Neuronal stem cell (in vitro differentiated cells): ENCODE results near the gene ZMYND10.

Experiments used
- DNase-seq: peaks from one replicate; pipeline ENCODE4 v3.0.0-alpha.2; 2013; ENCODE audit warnings: low spot score
- H2AFZ ChIP-seq: one replicate; pipeline ENCODE4 v1.6.1; 2013; ENCODE audit warnings: mild to moderate bottlenecking, low read length, inconsistent platforms
- H2AK5ac ChIP-seq: 2 replicates; pipeline ENCODE4 v1.6.1; 2013; ENCODE audit warnings: low read depth, mild to moderate bottlenecking, inconsistent platforms, low read length, moderate library complexity, mixed read lengths
- H2BK120ac ChIP-seq: 2 replicates; pipeline ENCODE4 v1.6.1; 2013; ENCODE audit warnings: low read depth, mild to moderate bottlenecking, inconsistent platforms, low read length, moderate library complexity, mixed read lengths
- H2BK12ac ChIP-seq: one replicate; pipeline ENCODE4 v1.6.1; 2013; ENCODE audit warnings: low read length, inconsistent platforms
- H2BK15ac ChIP-seq: 2 replicates; pipeline ENCODE4 v1.6.1; 2013; ENCODE audit warnings: mild to moderate bottlenecking, low read length, inconsistent platforms, mixed read lengths
- H2BK5ac ChIP-seq: one replicate; pipeline ENCODE4 v1.6.1; 2013; ENCODE audit warnings: inconsistent platforms, mild to moderate bottlenecking, low read length, moderate library complexity
- H3K14ac ChIP-seq: one replicate; pipeline ENCODE4 v1.6.1; 2013; ENCODE audit warnings: low read length, inconsistent platforms
- H3K18ac ChIP-seq: 2 replicates; pipeline ENCODE4 v1.6.1; 2013; ENCODE audit warnings: low read length, inconsistent platforms
- H3K23ac ChIP-seq: 2 replicates; pipeline ENCODE4 v1.6.1; 2013; ENCODE audit warnings: low read depth, mild to moderate bottlenecking, mixed read lengths, low read length, inconsistent platforms; ENCODE audit not compliant: poor library complexity
- H3K27ac ChIP-seq: replicated peaks from 3 replicates; pipeline ENCODE4 v1.5.1; 2013; ENCODE audit warnings: low read length, inconsistent platforms
- H3K27me3 ChIP-seq, 3 experiments: 2 replicates each; pipeline ENCODE4 v1.6.1; 2013; ENCODE audit warnings: low read length in 3 of 3, mild to moderate bottlenecking in 2 of 3, inconsistent platforms in 1 of 3, low read depth in 1 of 3, mixed read lengths in 1 of 3, moderate library complexity in 1 of 3; ENCODE audit not compliant: control insufficient read depth in 3 of 3, insufficient read depth in 3 of 3
- H3K36me3 ChIP-seq, 2 donors: replicated peaks in 1 of 2; 2 replicates each; pipeline ENCODE4 v1.6.1; 2013; ENCODE audit warnings: low read length in 2 of 2; ENCODE audit not compliant: control insufficient read depth in 2 of 2, insufficient read depth in 2 of 2
- H3K4ac ChIP-seq: 2 replicates; pipeline ENCODE4 v1.6.1; 2013; ENCODE audit warnings: inconsistent platforms, mild to moderate bottlenecking, low read length, moderate library complexity
- H3K4me1 ChIP-seq, 2 donors: 1 replicate in 1 of 2; 2 replicates in 1 of 2; pipeline ENCODE4 v1.6.1; 2013; ENCODE audit warnings: low read length in 2 of 2, low read depth in 1 of 2; ENCODE audit not compliant: control insufficient read depth in 2 of 2, insufficient read depth in 1 of 2
- H3K4me2 ChIP-seq: one replicate; pipeline ENCODE4 v1.6.1; 2013; ENCODE audit warnings: mild to moderate bottlenecking, low read length, inconsistent platforms; ENCODE audit not compliant: insufficient read depth, poor library complexity, severe bottlenecking
- H3K4me3 ChIP-seq, 2 donors: 2 replicates each; pipeline ENCODE4 v1.5.1; 2013; ENCODE audit warnings: low read length in 2 of 2, mild to moderate bottlenecking in 2 of 2, inconsistent platforms in 1 of 2, moderate library complexity in 1 of 2
- H3K79me1 ChIP-seq: one replicate; pipeline ENCODE4 v1.6.1; 2013; ENCODE audit warnings: low read depth, mild to moderate bottlenecking, inconsistent platforms, low read length, moderate library complexity
- H3K9ac ChIP-seq: one replicate; pipeline ENCODE4 v1.6.1; 2013; ENCODE audit warnings: mild to moderate bottlenecking, low read depth, low read length, inconsistent platforms; ENCODE audit not compliant: poor library complexity
- H3K9me3 ChIP-seq, 2 donors: replicated peaks in 1 of 2; 2 replicates each; pipeline versions ENCODE3 to v1.6.1; 2013; ENCODE audit warnings: low read length in 2 of 2, mild to moderate bottlenecking in 2 of 2, inconsistent platforms in 1 of 2, low read depth in 1 of 2, mixed read lengths in 1 of 2, moderate library complexity in 1 of 2; ENCODE audit not compliant: control insufficient read depth in 2 of 2, insufficient read depth in 1 of 2
- H4K8ac ChIP-seq: one replicate; pipeline ENCODE4 v1.6.1; 2013; ENCODE audit warnings: low read depth, mild to moderate bottlenecking, inconsistent platforms, low read length, moderate library complexity
- H4K91ac ChIP-seq: one replicate; pipeline ENCODE4 v1.6.1; 2013; ENCODE audit warnings: low read length, low read depth, mild to moderate bottlenecking, inconsistent platforms; ENCODE audit not compliant: poor library complexity
- WGBS, 2 donors: extraction: QIAGEN DNeasy Blood & Tissue Kit; methylation state at CpG; one replicate each; pipeline ENCODE4 v1.1.7; 2013; ENCODE audit warnings: missing lambda C conversion rate in 2 of 2, mixed read lengths in 1 of 2; ENCODE audit not compliant: insufficient read length in 2 of 2, insufficient replicate concordance in 1 of 2; ENCODE audit errors: extremely low coverage in 2 of 2; 5-methylcytosine and 5-hydroxymethylcytosine counted together

ZMYND10 gene

DNA sequence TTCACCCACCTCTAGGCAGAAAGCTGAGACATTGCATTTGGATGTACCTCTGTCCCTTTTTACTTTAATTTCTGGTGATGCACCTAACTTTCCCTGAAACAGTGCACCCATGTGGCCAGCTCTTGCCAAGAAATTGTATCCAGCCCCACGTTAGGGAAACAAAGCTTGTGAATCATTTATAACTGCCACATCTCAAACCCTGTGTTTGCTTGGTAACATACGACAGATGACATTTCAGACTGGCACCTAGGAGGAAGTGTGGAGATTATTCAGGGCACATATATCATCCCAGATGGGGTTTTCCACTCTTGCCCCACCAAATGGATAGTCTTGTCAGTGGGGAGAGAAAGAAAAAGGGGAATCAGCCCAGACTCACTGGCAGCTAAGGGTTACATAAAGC, 7.2 kb upstream of the ZMYND10 start:
- WGBS, 2 donors: no CpG with 5 or more reads among the region's 2 CpGs
- Histone ChIP-seq H4K8ac (no peak overlapping the region), H2AFZ (no peak overlapping the region), H3K4me1 (peaks cover 25 to 28% of the 10 kb centered on the region in 2 donors), H4K91ac (no peak overlapping the region), H3K79me1 (peaks cover 8% of the 10 kb centered on the region), H3K4ac (no peak overlapping the region), H3K23ac (no peak overlapping the region), H3K36me3 (peaks cover 42 to 64% of the 10 kb centered on the region in 2 donors), H3K27ac (no peak overlapping the region), H3K4me2 (no peak overlapping the region), H3K9me3 (no peaks in the 10 kb centered on the region), H2BK15ac (no peak overlapping the region), H3K14ac (no peak overlapping the region), H3K27me3 (no peaks in the 10 kb centered on the region), H3K4me3 (no peak overlapping the region), H2BK12ac (no peak overlapping the region), H3K9ac (no peak overlapping the region), H2AK5ac (no peak overlapping the region), H2BK120ac (no peak overlapping the region), H3K18ac (no peak overlapping the region), H2BK5ac (no peak overlapping the region)
- no peak for DNase-seq

DNA sequence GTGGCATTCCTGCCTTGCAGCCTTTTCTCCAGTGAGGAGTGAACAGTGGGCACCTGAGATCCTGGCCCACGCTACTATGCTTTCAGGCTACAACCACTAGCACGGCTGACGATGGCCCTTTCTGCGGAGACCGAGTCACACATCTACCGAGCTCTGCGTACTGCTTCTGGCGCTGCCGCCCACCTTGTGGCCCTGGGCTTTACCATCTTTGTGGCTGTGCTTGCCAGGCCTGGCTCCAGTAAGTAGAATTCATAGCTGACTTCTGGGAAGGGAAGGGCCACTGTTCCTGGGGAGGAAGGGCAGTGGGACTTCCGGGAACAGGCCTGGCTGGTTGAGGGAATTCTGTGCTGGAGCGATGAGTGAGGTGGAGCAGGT, 5.8 kb upstream of the ZMYND10 start:
- Histone ChIP-seq H3K9ac (peak overlapping the region; percentile 32), H3K79me1 (peaks cover 4% of the 10 kb centered on the region), H4K8ac (no peak overlapping the region), H3K36me3 (peaks cover 40 to 54% of the 10 kb centered on the region in 2 donors), H3K4me2 (peak overlapping the region; percentile 94), H3K14ac (no peak overlapping the region), H3K4me3 (peak overlapping the region; percentile 84 to 92), H3K27me3 (no peaks in the 10 kb centered on the region), H3K4me1 (peaks cover 11 to 13% of the 10 kb centered on the region in 2 donors), H2BK120ac (no peak overlapping the region), H2AK5ac (peak overlapping the region; percentile 76), H4K91ac (no peak overlapping the region), H2BK15ac (no peak overlapping the region), H3K4ac (no peak overlapping the region), H3K18ac (peak overlapping the region; percentile 38), H2BK12ac (no peak overlapping the region), H2AFZ (peak overlapping the region; percentile 97), H3K23ac (peak overlapping the region; percentile 90), H3K9me3 (no peaks in the 10 kb centered on the region), H2BK5ac (peak overlapping the region; percentile 97), H3K27ac (no peak overlapping the region)
- WGBS, 2 donors: no CpG with 5 or more reads among the region's 11 CpGs
- DNase-seq: no peak

- no peak within 1 kb of the TSS for H4K8ac ChIP-seq
- peak within 1 kb of the TSS; percentile 99 for H3K14ac ChIP-seq
- peak within 1 kb of the TSS; percentile 90 for H3K23ac ChIP-seq
- peak; percentile 85 for DNase-seq
- H2BK12ac ChIP-seq: peak within 1 kb of the TSS; percentile 87
- H3K4ac ChIP-seq: peak within 1 kb of the TSS; percentile 8
- H3K79me1 ChIP-seq: peaks cover 3% of the 10 kb centered on the region
- peak within 1 kb of the TSS; percentile 97 for H2BK5ac ChIP-seq
- peak within 1 kb of the TSS; percentile 98 for H3K9ac ChIP-seq
- H2AK5ac ChIP-seq: peak within 1 kb of the TSS; percentile 76
- H3K18ac ChIP-seq: peak within 1 kb of the TSS; percentile 99
- H2BK15ac ChIP-seq: peak within 1 kb of the TSS; percentile 64
- no peak within 1 kb of the TSS for H4K91ac ChIP-seq
- H2BK120ac ChIP-seq: no peak within 1 kb of the TSS
- H3K4me1 ChIP-seq: peaks cover 10 to 13% of the 10 kb centered on the region in 2 donors
- WGBS, 2 donors: no CpG with 5 or more reads among the region's 64 CpGs
- peaks cover 39 to 48% of the 10 kb centered on the region in 2 donors for H3K36me3 ChIP-seq
- H3K9me3 ChIP-seq: no peaks in the 10 kb centered on the region
- H3K4me3 ChIP-seq: peak within 1 kb of the TSS; percentile 84 to 92
- peaks cover 0 to 3% (median 0%) of the 10 kb centered on the region in 3 experiments for H3K27me3 ChIP-seq
- peak within 1 kb of the TSS; percentile 84 for H3K27ac ChIP-seq
- peak within 1 kb of the TSS; percentile 97 for H2AFZ ChIP-seq
- H3K4me2 ChIP-seq: peak within 1 kb of the TSS; percentile 94
Measured at GRCh38 chr3:50350527-50351322, 5.2 kb upstream of the ZMYND10 start, which contains the start of the genes CYB561D2 and NPRL2. TSS of gene CYB561D2 (plus strand) at chr3:50350862. CDS start at chr3:50351434, 572 bp downstream. TSS of gene NPRL2 (minus strand) at chr3:50350775. CDS start at chr3:50350652, 123 bp downstream.

DNA sequence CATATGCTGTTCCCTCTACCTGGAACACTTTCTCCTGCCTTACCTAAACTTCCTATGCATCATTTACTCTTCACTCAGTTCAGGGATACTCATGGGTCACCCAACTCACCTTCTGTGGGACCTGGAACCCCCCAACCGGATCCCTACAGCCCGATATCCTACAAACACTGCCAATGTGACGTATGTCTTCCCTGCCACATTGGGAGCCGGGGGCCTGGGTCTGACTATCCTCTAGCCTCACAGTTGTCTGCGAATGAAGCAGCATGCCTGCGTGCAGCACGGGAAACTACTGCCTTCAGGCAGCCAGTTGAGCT, 4.6 kb upstream of the ZMYND10 start:
- Histone ChIP-seq H3K4me3 (peak overlapping the region; percentile 84 to 92), H3K4me2 (peak overlapping the region; percentile 94), H2BK15ac (no peak overlapping the region), H2BK5ac (peak overlapping the region; percentile 97), H2BK12ac (no peak overlapping the region), H3K27ac (no peak overlapping the region), H3K9ac (peak overlapping the region; percentile 95), H4K8ac (no peak overlapping the region), H2AK5ac (peak overlapping the region; percentile 1), H2AFZ (peak overlapping the region; percentile 97), H3K14ac (peak overlapping the region; percentile 86), H2BK120ac (no peak overlapping the region), H3K4ac (peak overlapping the region; percentile 8), H3K79me1 (peaks cover 3% of the 10 kb centered on the region), H3K36me3 (peaks cover 36 to 42% of the 10 kb centered on the region in 2 donors), H3K23ac (peak overlapping the region; percentile 90), H3K4me1 (peaks cover 12 to 13% of the 10 kb centered on the region in 2 donors), H3K27me3 (peaks cover 0 to 9% (median 2%) of the 10 kb centered on the region in 3 experiments), H4K91ac (no peak overlapping the region), H3K9me3 (no peaks in the 10 kb centered on the region), H3K18ac (peak overlapping the region; percentile 91)
- DNase-seq: no peak
- no CpG with 5 or more reads among the region's 7 CpGs for WGBS, 2 donors
